ENCODE results near the gene SERTM1. TPM values are rescaled to one million over a fixed set of nuclear protein-coding genes. Genes with fewer than 3 reads are reported as not detected.

SERTM1 gene
- polyA plus RNA-seq = not detected

- Histone ChIP-seq H3K4me1 (ENCODE audit: control insufficient read depth in 2 of 2, insufficient read depth in 2 of 2, low read length in 1 of 2) (peaks cover 0 to 2% of the 10 kb centered on the region in 2 donors), H3K36me3 (ENCODE audit: control insufficient read depth in 2 of 2, insufficient read depth in 2 of 2, low read length in 1 of 2) (no peaks in the 10 kb centered on the region), H3K27ac (ENCODE audit: low read depth in 2 of 2, low read length in 1 of 2) (no peak within 1 kb of the TSS), H3K4me3 (ENCODE audit: low read depth in 1 of 2, low read length in 2 of 2) (peak within 1 kb of the TSS; percentile 2 to 3), H3K27me3 (ENCODE audit: control insufficient read depth in 1 of 2, insufficient read depth in 2 of 2, low read length in 2 of 2) (peaks cover 4 to 7% of the 10 kb centered on the region in 2 donors), H3K9me3 (ENCODE audit: control insufficient read depth in 2 of 2, insufficient read depth in 1 of 2, low read depth in 1 of 2, low read length in 1 of 2) (no peaks in the 10 kb centered on the region)
- WGBS, 2 donors = 4 to 5% methylated on average over 48 to 56 of the region's 56 CpGs
Measured at GRCh38 chr13:36673838-36674326, at the start of gene SERTM1. Gene SERTM1, plus strand, starts transcription at chr13:36674020. Its CDS starts 21,059 bp downstream, at chr13:36695079.

GRCh38 chr13:36628377-36629056 is 45.3 kb upstream of the SERTM1 start:
- no peak overlapping the region for H3K27ac ChIP-seq (ENCODE audit: low read depth in 2 of 2, low read length in 1 of 2)
- 83% methylated on average over 5 of the region's 5 CpGs for whole genome bisulfite sequencing, 2 donors

GRCh38 chr13:36629057-36629385 is 44.8 kb upstream of the SERTM1 start:
- Histone ChIP-seq H3K4me3 (ENCODE audit: low read depth in 1 of 2, low read length in 2 of 2) (no peak overlapping the region), H3K27me3 (ENCODE audit: control insufficient read depth in 1 of 2, insufficient read depth in 2 of 2, low read length in 2 of 2) (no peaks in the 10 kb centered on the region), H3K9me3 (ENCODE audit: control insufficient read depth in 2 of 2, insufficient read depth in 1 of 2, low read depth in 1 of 2, low read length in 1 of 2) (no peaks in the 10 kb centered on the region), H3K36me3 (ENCODE audit: control insufficient read depth in 2 of 2, insufficient read depth in 2 of 2, low read length in 1 of 2) (no peaks in the 10 kb centered on the region), H3K27ac (ENCODE audit: low read depth in 2 of 2, low read length in 1 of 2) (no peak overlapping the region), H3K4me1 (ENCODE audit: control insufficient read depth in 2 of 2, insufficient read depth in 2 of 2, low read length in 1 of 2) (no peaks in the 10 kb centered on the region)
- WGBS, 2 donors = 52 to 57% methylated on average over 2 of the region's 2 CpGs

More at GRCh38 chr13:36628377-36629056, 45.3 kb upstream of the SERTM1 start:
- no peaks in the 10 kb centered on the region for H3K27me3 ChIP-seq (ENCODE audit: control insufficient read depth in 1 of 2, insufficient read depth in 2 of 2, low read length in 2 of 2)
- H3K4me3 ChIP-seq (ENCODE audit: low read depth in 1 of 2, low read length in 2 of 2) = no peak overlapping the region
- H3K9me3 ChIP-seq (ENCODE audit: control insufficient read depth in 2 of 2, insufficient read depth in 1 of 2, low read depth in 1 of 2, low read length in 1 of 2) = no peaks in the 10 kb centered on the region
- H3K4me1 ChIP-seq (ENCODE audit: control insufficient read depth in 2 of 2, insufficient read depth in 2 of 2, low read length in 1 of 2) = no peaks in the 10 kb centered on the region
- no peaks in the 10 kb centered on the region for H3K36me3 ChIP-seq (ENCODE audit: control insufficient read depth in 2 of 2, insufficient read depth in 2 of 2, low read length in 1 of 2)

GRCh38 chr13:36630181-36630803 is 43.5 kb upstream of the SERTM1 start:
- Histone ChIP-seq H3K36me3 (ENCODE audit: control insufficient read depth in 2 of 2, insufficient read depth in 2 of 2, low read length in 1 of 2) (no peaks in the 10 kb centered on the region), H3K9me3 (ENCODE audit: control insufficient read depth in 2 of 2, insufficient read depth in 1 of 2, low read depth in 1 of 2, low read length in 1 of 2) (no peaks in the 10 kb centered on the region), H3K27ac (ENCODE audit: low read depth in 2 of 2, low read length in 1 of 2) (no peak overlapping the region), H3K4me3 (ENCODE audit: low read depth in 1 of 2, low read length in 2 of 2) (no peak overlapping the region), H3K4me1 (ENCODE audit: control insufficient read depth in 2 of 2, insufficient read depth in 2 of 2, low read length in 1 of 2) (no peaks in the 10 kb centered on the region), H3K27me3 (ENCODE audit: control insufficient read depth in 1 of 2, insufficient read depth in 2 of 2, low read length in 2 of 2) (no peaks in the 10 kb centered on the region)
- 96 to 100% methylated on average over 2 of the region's 2 CpGs for WGBS, 2 donors

- H3K27me3 ChIP-seq (ENCODE audit: control insufficient read depth in 1 of 2, insufficient read depth in 2 of 2, low read length in 2 of 2) = no peaks in the 10 kb centered on the region
- H3K4me3 ChIP-seq (ENCODE audit: low read depth in 1 of 2, low read length in 2 of 2) = no peak overlapping the region
- H3K4me1 ChIP-seq (ENCODE audit: control insufficient read depth in 2 of 2, insufficient read depth in 2 of 2, low read length in 1 of 2) = no peaks in the 10 kb centered on the region
- no peak overlapping the region for H3K27ac ChIP-seq (ENCODE audit: low read depth in 2 of 2, low read length in 1 of 2)
- WGBS, 2 donors = 48 to 56% methylated on average over 1 of the region's 1 CpG
- no peaks in the 10 kb centered on the region for H3K36me3 ChIP-seq (ENCODE audit: control insufficient read depth in 2 of 2, insufficient read depth in 2 of 2, low read length in 1 of 2)
- no peaks in the 10 kb centered on the region for H3K9me3 ChIP-seq (ENCODE audit: control insufficient read depth in 2 of 2, insufficient read depth in 1 of 2, low read depth in 1 of 2, low read length in 1 of 2)
Measured at GRCh38 chr13:36639610-36640009, 34.2 kb upstream of the SERTM1 start.

- no peaks in the 10 kb centered on the region for H3K36me3 ChIP-seq (ENCODE audit: control insufficient read depth in 2 of 2, insufficient read depth in 2 of 2, low read length in 1 of 2)
- WGBS, 2 donors = 90 to 93% methylated on average over 1 of the region's 1 CpG
- no peaks in the 10 kb centered on the region for H3K4me1 ChIP-seq (ENCODE audit: control insufficient read depth in 2 of 2, insufficient read depth in 2 of 2, low read length in 1 of 2)
- no peak overlapping the region for H3K4me3 ChIP-seq (ENCODE audit: low read depth in 1 of 2, low read length in 2 of 2)
- no peaks in the 10 kb centered on the region for H3K9me3 ChIP-seq (ENCODE audit: control insufficient read depth in 2 of 2, insufficient read depth in 1 of 2, low read depth in 1 of 2, low read length in 1 of 2)
- no peak overlapping the region for H3K27ac ChIP-seq (ENCODE audit: low read depth in 2 of 2, low read length in 1 of 2)
- H3K27me3 ChIP-seq (ENCODE audit: control insufficient read depth in 1 of 2, insufficient read depth in 2 of 2, low read length in 2 of 2) = no peaks in the 10 kb centered on the region
Measured at GRCh38 chr13:36650611-36651010, 23.2 kb upstream of the SERTM1 start.

GRCh38 chr13:36665630-36666029 is 8.2 kb upstream of the SERTM1 start:
- H3K27ac ChIP-seq (ENCODE audit: low read depth in 2 of 2, low read length in 1 of 2) = no peak overlapping the region
- 74 to 86% methylated on average over 3 of the region's 3 CpGs for WGBS, 2 donors
- H3K4me3 ChIP-seq (ENCODE audit: low read depth in 1 of 2, low read length in 2 of 2) = no peak overlapping the region
- H3K27me3 ChIP-seq (ENCODE audit: control insufficient read depth in 1 of 2, insufficient read depth in 2 of 2, low read length in 2 of 2) = no peaks in the 10 kb centered on the region
- H3K4me1 ChIP-seq (ENCODE audit: control insufficient read depth in 2 of 2, insufficient read depth in 2 of 2, low read length in 1 of 2) = no peaks in the 10 kb centered on the region
- no peaks in the 10 kb centered on the region for H3K36me3 ChIP-seq (ENCODE audit: control insufficient read depth in 2 of 2, insufficient read depth in 2 of 2, low read length in 1 of 2)
- no peaks in the 10 kb centered on the region for H3K9me3 ChIP-seq (ENCODE audit: control insufficient read depth in 2 of 2, insufficient read depth in 1 of 2, low read depth in 1 of 2, low read length in 1 of 2)

GRCh38 chr13:36666477-36667229 is 7.2 kb upstream of the SERTM1 start:
- no peaks in the 10 kb centered on the region for H3K27me3 ChIP-seq (ENCODE audit: control insufficient read depth in 1 of 2, insufficient read depth in 2 of 2, low read length in 2 of 2)
- no peak overlapping the region for H3K4me3 ChIP-seq (ENCODE audit: low read depth in 1 of 2, low read length in 2 of 2)
- H3K9me3 ChIP-seq (ENCODE audit: control insufficient read depth in 2 of 2, insufficient read depth in 1 of 2, low read depth in 1 of 2, low read length in 1 of 2) = no peaks in the 10 kb centered on the region
- H3K4me1 ChIP-seq (ENCODE audit: control insufficient read depth in 2 of 2, insufficient read depth in 2 of 2, low read length in 1 of 2) = no peaks in the 10 kb centered on the region
- H3K27ac ChIP-seq (ENCODE audit: low read depth in 2 of 2, low read length in 1 of 2) = no peak overlapping the region
- WGBS, 2 donors = 55 to 56% methylated on average over 9 of the region's 9 CpGs
- no peaks in the 10 kb centered on the region for H3K36me3 ChIP-seq (ENCODE audit: control insufficient read depth in 2 of 2, insufficient read depth in 2 of 2, low read length in 1 of 2)

GRCh38 chr13:36668316-36668715 is 5.5 kb upstream of the SERTM1 start:
- Histone ChIP-seq H3K36me3 (ENCODE audit: control insufficient read depth in 2 of 2, insufficient read depth in 2 of 2, low read length in 1 of 2) (no peaks in the 10 kb centered on the region), H3K9me3 (ENCODE audit: control insufficient read depth in 2 of 2, insufficient read depth in 1 of 2, low read depth in 1 of 2, low read length in 1 of 2) (no peaks in the 10 kb centered on the region), H3K27me3 (ENCODE audit: control insufficient read depth in 1 of 2, insufficient read depth in 2 of 2, low read length in 2 of 2) (no peaks in the 10 kb centered on the region), H3K4me3 (ENCODE audit: low read depth in 1 of 2, low read length in 2 of 2) (no peak overlapping the region), H3K4me1 (ENCODE audit: control insufficient read depth in 2 of 2, insufficient read depth in 2 of 2, low read length in 1 of 2) (no peaks in the 10 kb centered on the region), H3K27ac (ENCODE audit: low read depth in 2 of 2, low read length in 1 of 2) (no peak overlapping the region)
- 75 to 88% methylated on average over 2 of the region's 2 CpGs for WGBS, 2 donors
